RWPE2 (cell line): Measurements from ENCODE around the gene MICAL2.
A peak's percentile ranks its signal among the peaks of the same experiment; 100 is the strongest.

ENCODE experiments used
- ATAC-seq: fragments of 200-7000 bp; cut with Tn5 transposase; 3 replicates; pipeline ENCODE4 v1.9.1; 2021; ENCODE audit warnings: low read depth
- DNase-seq: peaks from one replicate; pipeline ENCODE4 v3.0.0-alpha.2; 2020; ENCODE audit warnings: low spot score
- H3K27ac ChIP-seq: fragments of 450-650 bp; 2 replicates; pipeline ENCODE4 v1.5.1; 2017; ENCODE audit warnings: mild to moderate bottlenecking; ENCODE audit not compliant: poor library complexity, severe bottlenecking
- H3K27me3 ChIP-seq: fragments of 250-450 bp; sonication (Bioruptor Pico); 2 replicates; pipeline ENCODE4 v1.5.1; 2021; ENCODE audit warnings: mild to moderate bottlenecking, moderate library complexity; ENCODE audit not compliant: insufficient read depth, poor library complexity, severe bottlenecking
- H3K36me3 ChIP-seq: fragments of 250-450 bp; sonication (Bioruptor Pico); 2 replicates; pipeline ENCODE4 v1.5.1; 2020; ENCODE audit warnings: low read depth, mild to moderate bottlenecking, moderate library complexity
- H3K4me1 ChIP-seq: fragments of 250-450 bp; sonication (Bioruptor Pico); 2 replicates; pipeline ENCODE4 v1.5.1; 2021; ENCODE audit warnings: mild to moderate bottlenecking, moderate library complexity; ENCODE audit not compliant: insufficient read depth, poor library complexity, severe bottlenecking
- H3K4me3 ChIP-seq: fragments of 250-450 bp; sonication (Bioruptor Pico); 2 replicates; pipeline ENCODE4 v1.5.1; 2021; ENCODE audit warnings: mild to moderate bottlenecking, moderate library complexity; ENCODE audit not compliant: severe bottlenecking
- H3K9me3 ChIP-seq: fragments of 250-450 bp; sonication (Bioruptor Pico); 2 replicates; pipeline ENCODE4 v1.5.1; 2021; ENCODE audit warnings: mild to moderate bottlenecking, moderate library complexity; ENCODE audit not compliant: severe bottlenecking
- TF ChIP-seq, protein P1 (sequence below): fragments of 450-650 bp; IDR thresholded peaks from one replicate; pipeline ENCODE4 v1.5.1; 2017; ENCODE audit warnings: mild to moderate bottlenecking, moderate library complexity; ENCODE audit not compliant: poor library complexity, severe bottlenecking

The MICAL2 gene

DNA sequence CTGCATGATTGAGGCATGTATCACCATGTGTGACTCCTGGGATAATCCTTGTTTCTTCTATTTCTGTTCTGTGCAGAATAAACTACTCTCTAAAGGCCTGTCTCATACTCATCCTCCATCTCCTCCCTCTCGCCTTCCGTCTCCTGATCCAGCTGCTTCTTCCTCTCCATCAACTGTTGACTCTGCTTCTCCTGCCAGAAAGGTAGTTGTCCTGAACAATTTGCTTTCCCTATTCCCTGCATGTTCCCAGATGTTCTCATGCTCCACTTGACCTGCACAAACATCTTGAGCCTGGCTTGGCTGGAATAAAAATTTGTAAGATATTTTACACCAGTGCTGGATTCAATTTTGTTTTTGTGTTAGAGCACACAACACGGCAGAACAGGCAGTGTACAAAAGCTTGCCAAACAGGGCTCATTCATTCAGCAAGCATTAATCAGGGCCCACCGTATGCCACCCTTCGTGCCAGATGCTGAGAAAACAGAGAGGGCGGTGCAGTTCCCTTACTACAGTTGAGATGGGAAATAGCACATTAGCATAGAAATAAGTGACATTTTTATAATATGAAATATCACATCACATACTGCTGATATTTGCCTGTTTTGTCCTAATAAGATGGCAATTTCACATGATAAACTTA is 133.6 kb downstream of the MICAL2 start:
- DNase-seq = no peak

DNA sequence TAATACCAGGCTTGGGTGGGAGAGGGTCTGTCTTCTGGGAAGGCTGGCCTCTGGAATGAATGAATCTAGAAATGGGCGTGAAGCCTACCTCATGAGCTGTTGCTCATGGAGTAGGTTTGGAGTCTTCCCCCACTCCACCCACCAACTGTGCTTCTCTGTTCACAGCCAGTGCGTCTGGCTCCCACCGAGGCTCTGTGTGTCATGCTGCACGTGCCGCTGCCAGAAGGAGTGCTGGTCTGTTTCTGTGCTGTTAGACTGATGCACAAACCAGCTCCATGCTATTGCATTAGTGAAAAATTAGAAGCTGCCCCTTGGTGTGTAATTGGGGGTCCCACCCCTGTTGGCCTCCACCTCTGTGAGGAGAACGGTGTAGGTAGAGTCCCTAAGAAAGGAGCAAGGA is 134.7 kb downstream of the MICAL2 start:
- Histone ChIP-seq H3K27ac (no peak overlapping the region), H3K4me3 (no peak overlapping the region), H3K27me3 (no peaks in the 10 kb centered on the region), H3K4me1 (peaks cover 27% of the 10 kb centered on the region), H3K36me3 (peaks cover 95% of the 10 kb centered on the region), H3K9me3 (no peaks in the 10 kb centered on the region)
- TF ChIP-seq, protein P1, sequence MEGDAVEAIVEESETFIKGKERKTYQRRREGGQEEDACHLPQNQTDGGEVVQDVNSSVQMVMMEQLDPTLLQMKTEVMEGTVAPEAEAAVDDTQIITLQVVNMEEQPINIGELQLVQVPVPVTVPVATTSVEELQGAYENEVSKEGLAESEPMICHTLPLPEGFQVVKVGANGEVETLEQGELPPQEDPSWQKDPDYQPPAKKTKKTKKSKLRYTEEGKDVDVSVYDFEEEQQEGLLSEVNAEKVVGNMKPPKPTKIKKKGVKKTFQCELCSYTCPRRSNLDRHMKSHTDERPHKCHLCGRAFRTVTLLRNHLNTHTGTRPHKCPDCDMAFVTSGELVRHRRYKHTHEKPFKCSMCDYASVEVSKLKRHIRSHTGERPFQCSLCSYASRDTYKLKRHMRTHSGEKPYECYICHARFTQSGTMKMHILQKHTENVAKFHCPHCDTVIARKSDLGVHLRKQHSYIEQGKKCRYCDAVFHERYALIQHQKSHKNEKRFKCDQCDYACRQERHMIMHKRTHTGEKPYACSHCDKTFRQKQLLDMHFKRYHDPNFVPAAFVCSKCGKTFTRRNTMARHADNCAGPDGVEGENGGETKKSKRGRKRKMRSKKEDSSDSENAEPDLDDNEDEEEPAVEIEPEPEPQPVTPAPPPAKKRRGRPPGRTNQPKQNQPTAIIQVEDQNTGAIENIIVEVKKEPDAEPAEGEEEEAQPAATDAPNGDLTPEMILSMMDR = no peak
- no peak for ATAC-seq
- DNase-seq = no peak

More for the DNA sequence above, 133.6 kb downstream of the MICAL2 start:
- no peaks in the 10 kb centered on the region for H3K27me3 ChIP-seq
- TF ChIP-seq, protein P1 = no peak
- H3K27ac ChIP-seq = no peak overlapping the region
- peaks cover 23% of the 10 kb centered on the region for H3K4me1 ChIP-seq
- H3K4me3 ChIP-seq = no peak overlapping the region
- ATAC-seq = no peak
- H3K36me3 ChIP-seq = peaks cover 95% of the 10 kb centered on the region
- H3K9me3 ChIP-seq = no peaks in the 10 kb centered on the region

DNA sequence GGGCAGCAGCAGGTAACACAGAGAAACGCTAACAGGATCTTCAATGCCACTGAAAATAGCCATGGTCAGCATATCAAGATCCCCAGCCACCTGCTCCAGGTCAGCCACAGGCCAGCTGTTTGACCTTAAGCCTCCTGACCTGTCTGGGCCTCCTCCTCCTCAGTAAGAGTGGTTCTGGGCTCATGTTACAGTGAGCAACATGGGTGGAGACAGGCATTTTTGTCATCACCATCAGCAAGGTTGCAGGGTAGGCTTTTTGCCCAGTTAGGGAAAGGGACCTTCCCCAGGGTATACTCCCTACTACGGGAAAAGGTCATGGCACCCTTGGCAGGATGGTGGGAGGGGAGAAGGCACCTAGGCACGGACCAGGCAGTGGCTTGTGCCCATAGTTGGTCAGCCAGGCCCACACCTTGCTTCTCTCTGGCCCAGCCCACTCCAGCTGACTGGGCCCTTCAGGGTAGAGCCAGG is 135.2 kb downstream of the MICAL2 start:
- H3K4me1 ChIP-seq = peaks cover 27% of the 10 kb centered on the region
- H3K36me3 ChIP-seq = peaks cover 95% of the 10 kb centered on the region
- no peak overlapping the region for H3K4me3 ChIP-seq
- DNase-seq (no peak), ATAC-seq (peak; percentile 42)
- H3K27ac ChIP-seq = peak overlapping the region; percentile 55
- H3K27me3 ChIP-seq = no peaks in the 10 kb centered on the region
- TF ChIP-seq, protein P1 = no peak
- H3K9me3 ChIP-seq = no peaks in the 10 kb centered on the region

DNA sequence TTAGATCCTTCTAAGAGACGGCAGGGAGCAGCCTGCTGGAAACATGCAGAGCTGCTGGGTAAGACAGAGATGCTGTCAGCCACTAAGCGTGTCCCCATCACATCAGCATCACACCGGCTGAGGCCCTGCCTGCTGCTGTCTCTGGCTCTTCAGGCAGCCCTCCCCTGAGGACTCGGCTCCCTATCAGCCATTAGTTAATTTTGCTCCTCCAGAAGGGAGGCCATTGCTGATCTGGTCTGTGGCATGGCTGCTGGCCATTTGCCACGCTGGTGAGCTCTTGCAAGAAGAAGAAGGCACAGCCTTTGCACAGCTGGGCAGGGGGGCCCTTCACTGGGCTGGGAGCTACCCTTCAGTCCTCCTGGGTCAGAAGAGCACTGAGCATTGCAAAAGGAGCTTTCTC is 135.8 kb downstream of the MICAL2 start:
- Histone ChIP-seq H3K36me3 (peaks cover 95% of the 10 kb centered on the region), H3K9me3 (no peaks in the 10 kb centered on the region), H3K27me3 (no peaks in the 10 kb centered on the region), H3K27ac (peak overlapping the region; percentile 55), H3K4me1 (peaks cover 27% of the 10 kb centered on the region), H3K4me3 (no peak overlapping the region)
- DNase-seq = no peak
- no peak for ATAC-seq
- TF ChIP-seq, protein P1 = no peak

DNA sequence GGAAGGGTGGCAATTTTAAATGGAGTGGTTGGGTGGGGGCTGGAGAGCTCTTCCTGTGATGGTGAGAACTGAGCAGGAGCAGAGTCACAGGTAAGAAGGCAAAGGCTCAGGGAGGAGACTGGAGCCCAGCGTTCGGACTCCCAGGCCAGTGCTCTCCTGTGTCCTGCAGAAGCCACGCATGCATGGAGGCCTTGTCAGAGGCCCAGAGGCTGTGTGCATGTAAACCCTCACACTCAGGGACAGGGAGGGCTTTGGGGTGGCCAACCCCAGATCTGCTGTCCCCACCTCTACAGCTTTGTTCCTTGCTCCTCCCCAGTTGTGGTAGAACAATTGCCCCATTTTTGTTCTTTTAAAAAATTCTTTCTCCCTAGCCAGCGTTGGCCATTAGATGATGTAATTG is 136.6 kb downstream of the MICAL2 start:
- no peaks in the 10 kb centered on the region for H3K27me3 ChIP-seq
- no peak overlapping the region for H3K4me3 ChIP-seq
- TF ChIP-seq, protein P1 = no peak
- peaks cover 27% of the 10 kb centered on the region for H3K4me1 ChIP-seq
- no peaks in the 10 kb centered on the region for H3K9me3 ChIP-seq
- H3K36me3 ChIP-seq = peaks cover 91% of the 10 kb centered on the region
- ATAC-seq (no peak), DNase-seq (no peak)
- peak overlapping the region; percentile 55 for H3K27ac ChIP-seq
